WTC11 (cell line): ENCODE data around the gene LRMDA.

Experiments used
- ESRRA ChIP-seq: sonication (generic); formaldehyde crosslinking; IDR thresholded peaks from 2 replicates; pipeline ENCODE4 v1.8.1; 2022; ENCODE audit warnings: mild to moderate bottlenecking, missing genetic modification reagents, borderline replicate concordance
- GTF2I ChIP-seq: fragments of 250-450 bp; sonication (Bioruptor Pico); conservative IDR thresholded peaks from 2 replicates; pipeline ENCODE4 v1.4.0; 2021; ENCODE audit warnings: mild to moderate bottlenecking
- TCF7 ChIP-seq: sonication (generic); formaldehyde crosslinking; IDR thresholded peaks from 2 replicates; pipeline ENCODE4 v1.8.0; 2022; ENCODE audit warnings: mild to moderate bottlenecking, low read depth, missing genetic modification reagents, moderate library complexity
- ZNF121 ChIP-seq: sonication (generic); formaldehyde crosslinking; IDR thresholded peaks from 2 replicates; pipeline ENCODE4 v1.8.0; 2023; ENCODE audit warnings: missing genetic modification reagents
- ZNF263 ChIP-seq: sonication (generic); formaldehyde crosslinking; IDR thresholded peaks from 2 replicates; pipeline ENCODE4 v1.8.1; 2022; ENCODE audit warnings: low read depth, mild to moderate bottlenecking, moderate library complexity, missing genetic modification reagents
- ZNF423 ChIP-seq: fragments of 250-450 bp; sonication (Bioruptor Pico); IDR thresholded peaks from 2 replicates; pipeline ENCODE4 v2.1.2; 2022; ENCODE audit warnings: mild to moderate bottlenecking, moderate library complexity
- TF ChIP-seq, protein P1 (sequence below): fragments of 200-600 bp; IDR thresholded peaks from 2 replicates; pipeline ENCODE4 v1.8.0; 2022; ENCODE audit warnings: antibody characterized with exemption
- TF ChIP-seq, protein P2 (sequence below): sonication (generic); formaldehyde crosslinking; IDR thresholded peaks from 2 replicates; pipeline ENCODE4 v1.8.1; 2023; ENCODE audit warnings: mild to moderate bottlenecking, missing genetic modification reagents, moderate library complexity
- TF ChIP-seq, protein P3 (sequence below): sonication (generic); formaldehyde crosslinking; IDR thresholded peaks from 2 replicates; pipeline ENCODE4 v1.8.0; 2022; ENCODE audit warnings: mild to moderate bottlenecking, missing genetic modification reagents
- TF ChIP-seq, protein P4 (sequence below): sonication (generic); formaldehyde crosslinking; IDR thresholded peaks from 2 replicates; pipeline ENCODE4 v1.8.1; 2023; ENCODE audit warnings: mild to moderate bottlenecking, missing genetic modification reagents, moderate library complexity
- TF ChIP-seq, protein P5 (sequence below): sonication (generic); formaldehyde crosslinking; IDR thresholded peaks from 2 replicates; pipeline ENCODE4 v1.8.1; 2023; ENCODE audit warnings: mild to moderate bottlenecking, missing genetic modification reagents
- TF ChIP-seq, protein P6 (sequence below): sonication (generic); formaldehyde crosslinking; IDR thresholded peaks from 2 replicates; pipeline ENCODE4 v1.8.1; 2022; ENCODE audit warnings: low read depth, missing genetic modification reagents, borderline replicate concordance
- TF ChIP-seq, protein P7 (sequence below): sonication (generic); formaldehyde crosslinking; IDR thresholded peaks from 2 replicates; pipeline ENCODE4 v1.8.1; 2023; ENCODE audit warnings: mild to moderate bottlenecking, missing genetic modification reagents

DNA sequence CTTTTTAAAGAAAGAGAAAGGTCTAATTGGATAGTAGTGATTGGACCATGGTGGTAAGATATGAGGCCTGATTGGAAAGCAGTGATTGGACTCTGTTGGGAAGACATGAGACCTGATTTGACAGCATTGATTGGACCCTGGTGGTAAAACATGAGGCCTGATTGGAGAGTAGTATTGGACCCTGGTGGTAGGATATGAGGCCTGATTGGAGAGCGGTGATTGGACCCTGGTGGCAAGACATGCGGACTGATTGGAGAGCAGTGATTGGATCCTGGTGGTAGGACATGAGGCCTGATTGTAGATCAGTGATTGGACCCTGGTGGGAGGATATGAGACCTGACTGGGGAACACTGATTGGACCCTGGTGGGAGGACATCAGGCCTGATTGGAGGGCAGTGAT lies 444.3 kb downstream of the LRMDA start:
- TF ChIP-seq ZNF121: no peak
- TF ChIP-seq, protein P1, sequence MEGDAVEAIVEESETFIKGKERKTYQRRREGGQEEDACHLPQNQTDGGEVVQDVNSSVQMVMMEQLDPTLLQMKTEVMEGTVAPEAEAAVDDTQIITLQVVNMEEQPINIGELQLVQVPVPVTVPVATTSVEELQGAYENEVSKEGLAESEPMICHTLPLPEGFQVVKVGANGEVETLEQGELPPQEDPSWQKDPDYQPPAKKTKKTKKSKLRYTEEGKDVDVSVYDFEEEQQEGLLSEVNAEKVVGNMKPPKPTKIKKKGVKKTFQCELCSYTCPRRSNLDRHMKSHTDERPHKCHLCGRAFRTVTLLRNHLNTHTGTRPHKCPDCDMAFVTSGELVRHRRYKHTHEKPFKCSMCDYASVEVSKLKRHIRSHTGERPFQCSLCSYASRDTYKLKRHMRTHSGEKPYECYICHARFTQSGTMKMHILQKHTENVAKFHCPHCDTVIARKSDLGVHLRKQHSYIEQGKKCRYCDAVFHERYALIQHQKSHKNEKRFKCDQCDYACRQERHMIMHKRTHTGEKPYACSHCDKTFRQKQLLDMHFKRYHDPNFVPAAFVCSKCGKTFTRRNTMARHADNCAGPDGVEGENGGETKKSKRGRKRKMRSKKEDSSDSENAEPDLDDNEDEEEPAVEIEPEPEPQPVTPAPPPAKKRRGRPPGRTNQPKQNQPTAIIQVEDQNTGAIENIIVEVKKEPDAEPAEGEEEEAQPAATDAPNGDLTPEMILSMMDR: no peak
- TF ChIP-seq GTF2I (CRISPR knock-in tag): no peak
- TF ChIP-seq, protein P2, sequence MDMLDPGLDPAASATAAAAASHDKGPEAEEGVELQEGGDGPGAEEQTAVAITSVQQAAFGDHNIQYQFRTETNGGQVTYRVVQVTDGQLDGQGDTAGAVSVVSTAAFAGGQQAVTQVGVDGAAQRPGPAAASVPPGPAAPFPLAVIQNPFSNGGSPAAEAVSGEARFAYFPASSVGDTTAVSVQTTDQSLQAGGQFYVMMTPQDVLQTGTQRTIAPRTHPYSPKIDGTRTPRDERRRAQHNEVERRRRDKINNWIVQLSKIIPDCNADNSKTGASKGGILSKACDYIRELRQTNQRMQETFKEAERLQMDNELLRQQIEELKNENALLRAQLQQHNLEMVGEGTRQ (CRISPR knock-in tag): no peak
- TF ChIP-seq, protein P3, sequence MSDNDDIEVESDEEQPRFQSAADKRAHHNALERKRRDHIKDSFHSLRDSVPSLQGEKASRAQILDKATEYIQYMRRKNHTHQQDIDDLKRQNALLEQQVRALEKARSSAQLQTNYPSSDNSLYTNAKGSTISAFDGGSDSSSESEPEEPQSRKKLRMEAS: no peak
- no peak for TF ChIP-seq ZNF263 (CRISPR knock-in tag)
- no peak for TF ChIP-seq ZNF423 (CRISPR knock-in tag)
- TF ChIP-seq, protein P4, sequence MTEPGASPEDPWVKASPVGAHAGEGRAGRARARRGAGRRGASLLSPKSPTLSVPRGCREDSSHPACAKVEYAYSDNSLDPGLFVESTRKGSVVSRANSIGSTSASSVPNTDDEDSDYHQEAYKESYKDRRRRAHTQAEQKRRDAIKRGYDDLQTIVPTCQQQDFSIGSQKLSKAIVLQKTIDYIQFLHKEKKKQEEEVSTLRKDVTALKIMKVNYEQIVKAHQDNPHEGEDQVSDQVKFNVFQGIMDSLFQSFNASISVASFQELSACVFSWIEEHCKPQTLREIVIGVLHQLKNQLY (CRISPR knock-in tag): no peak
- TF ChIP-seq, protein P5, sequence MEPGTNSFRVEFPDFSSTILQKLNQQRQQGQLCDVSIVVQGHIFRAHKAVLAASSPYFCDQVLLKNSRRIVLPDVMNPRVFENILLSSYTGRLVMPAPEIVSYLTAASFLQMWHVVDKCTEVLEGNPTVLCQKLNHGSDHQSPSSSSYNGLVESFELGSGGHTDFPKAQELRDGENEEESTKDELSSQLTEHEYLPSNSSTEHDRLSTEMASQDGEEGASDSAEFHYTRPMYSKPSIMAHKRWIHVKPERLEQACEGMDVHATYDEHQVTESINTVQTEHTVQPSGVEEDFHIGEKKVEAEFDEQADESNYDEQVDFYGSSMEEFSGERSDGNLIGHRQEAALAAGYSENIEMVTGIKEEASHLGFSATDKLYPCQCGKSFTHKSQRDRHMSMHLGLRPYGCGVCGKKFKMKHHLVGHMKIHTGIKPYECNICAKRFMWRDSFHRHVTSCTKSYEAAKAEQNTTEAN (CRISPR knock-in tag): no peak
- TF ChIP-seq, protein P6, sequence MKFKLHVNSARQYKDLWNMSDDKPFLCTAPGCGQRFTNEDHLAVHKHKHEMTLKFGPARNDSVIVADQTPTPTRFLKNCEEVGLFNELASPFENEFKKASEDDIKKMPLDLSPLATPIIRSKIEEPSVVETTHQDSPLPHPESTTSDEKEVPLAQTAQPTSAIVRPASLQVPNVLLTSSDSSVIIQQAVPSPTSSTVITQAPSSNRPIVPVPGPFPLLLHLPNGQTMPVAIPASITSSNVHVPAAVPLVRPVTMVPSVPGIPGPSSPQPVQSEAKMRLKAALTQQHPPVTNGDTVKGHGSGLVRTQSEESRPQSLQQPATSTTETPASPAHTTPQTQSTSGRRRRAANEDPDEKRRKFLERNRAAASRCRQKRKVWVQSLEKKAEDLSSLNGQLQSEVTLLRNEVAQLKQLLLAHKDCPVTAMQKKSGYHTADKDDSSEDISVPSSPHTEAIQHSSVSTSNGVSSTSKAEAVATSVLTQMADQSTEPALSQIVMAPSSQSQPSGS (CRISPR knock-in tag): no peak
- no peak for TF ChIP-seq ESRRA (CRISPR knock-in tag)
- no peak for TF ChIP-seq TCF7 (CRISPR knock-in tag)
- TF ChIP-seq, protein P7, sequence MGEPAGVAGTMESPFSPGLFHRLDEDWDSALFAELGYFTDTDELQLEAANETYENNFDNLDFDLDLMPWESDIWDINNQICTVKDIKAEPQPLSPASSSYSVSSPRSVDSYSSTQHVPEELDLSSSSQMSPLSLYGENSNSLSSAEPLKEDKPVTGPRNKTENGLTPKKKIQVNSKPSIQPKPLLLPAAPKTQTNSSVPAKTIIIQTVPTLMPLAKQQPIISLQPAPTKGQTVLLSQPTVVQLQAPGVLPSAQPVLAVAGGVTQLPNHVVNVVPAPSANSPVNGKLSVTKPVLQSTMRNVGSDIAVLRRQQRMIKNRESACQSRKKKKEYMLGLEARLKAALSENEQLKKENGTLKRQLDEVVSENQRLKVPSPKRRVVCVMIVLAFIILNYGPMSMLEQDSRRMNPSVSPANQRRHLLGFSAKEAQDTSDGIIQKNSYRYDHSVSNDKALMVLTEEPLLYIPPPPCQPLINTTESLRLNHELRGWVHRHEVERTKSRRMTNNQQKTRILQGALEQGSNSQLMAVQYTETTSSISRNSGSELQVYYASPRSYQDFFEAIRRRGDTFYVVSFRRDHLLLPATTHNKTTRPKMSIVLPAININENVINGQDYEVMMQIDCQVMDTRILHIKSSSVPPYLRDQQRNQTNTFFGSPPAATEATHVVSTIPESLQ: no peak
